Activated T-helper 2 cell treated with anti-CD3 and anti-CD28 coated beads, Interferon-gamma antibody, Interleukin-2, Interleukin-4, amounts not matched to agents 10 μg/mL and 5 μg/mL and 100 μg/mL, durations not matched to agents 14 hours and 24 hours and 36 hours (primary cell): ENCODE results near the gene CBX4. TPM values are rescaled to one million over a fixed set of nuclear protein-coding genes. Genes with fewer than 3 reads are reported as not detected.

Experiments used
- DNase-seq: peaks from one replicate; pipeline ENCODE4 v3.0.0; 2021; ENCODE audit warnings: low spot score
- H3K27ac Mint-ChIP-seq: one replicate; pipeline ENCODE4 v1.8.0; 2021; ENCODE audit warnings: mixed read lengths
- H3K27me3 Mint-ChIP-seq: one replicate; pipeline ENCODE4 v1.8.0; 2021; ENCODE audit warnings: low read depth, mixed read lengths
- H3K36me3 Mint-ChIP-seq: one replicate; pipeline ENCODE4 v1.8.0; 2021; ENCODE audit warnings: low read depth, mixed read lengths
- H3K4me1 Mint-ChIP-seq: one replicate; pipeline ENCODE4 v1.8.0; 2021; ENCODE audit warnings: low read depth, mixed read lengths
- H3K4me3 Mint-ChIP-seq: one replicate; pipeline ENCODE4 v1.8.0; 2021; ENCODE audit warnings: low read depth, mild to moderate bottlenecking, moderate library complexity, mixed read lengths
- H3K9me3 Mint-ChIP-seq: one replicate; pipeline ENCODE4 v1.8.0; 2021; ENCODE audit warnings: mixed read lengths
- intact Hi-C: fragments of 100-400 bp; cut with micrococcal nuclease; formaldehyde crosslinking; loops from one replicate; pipeline ENCODE4 v1.15.1; 2023
- total RNA-seq: library from RNA; stranded (reverse); gene quantifications from 2 replicates; pipeline ENCODE4 v1.2.3, GENCODE V29; 2022

The CBX4 gene
- 18.5 and 25.0 TPM in 2 replicates for total RNA-seq

DNA sequence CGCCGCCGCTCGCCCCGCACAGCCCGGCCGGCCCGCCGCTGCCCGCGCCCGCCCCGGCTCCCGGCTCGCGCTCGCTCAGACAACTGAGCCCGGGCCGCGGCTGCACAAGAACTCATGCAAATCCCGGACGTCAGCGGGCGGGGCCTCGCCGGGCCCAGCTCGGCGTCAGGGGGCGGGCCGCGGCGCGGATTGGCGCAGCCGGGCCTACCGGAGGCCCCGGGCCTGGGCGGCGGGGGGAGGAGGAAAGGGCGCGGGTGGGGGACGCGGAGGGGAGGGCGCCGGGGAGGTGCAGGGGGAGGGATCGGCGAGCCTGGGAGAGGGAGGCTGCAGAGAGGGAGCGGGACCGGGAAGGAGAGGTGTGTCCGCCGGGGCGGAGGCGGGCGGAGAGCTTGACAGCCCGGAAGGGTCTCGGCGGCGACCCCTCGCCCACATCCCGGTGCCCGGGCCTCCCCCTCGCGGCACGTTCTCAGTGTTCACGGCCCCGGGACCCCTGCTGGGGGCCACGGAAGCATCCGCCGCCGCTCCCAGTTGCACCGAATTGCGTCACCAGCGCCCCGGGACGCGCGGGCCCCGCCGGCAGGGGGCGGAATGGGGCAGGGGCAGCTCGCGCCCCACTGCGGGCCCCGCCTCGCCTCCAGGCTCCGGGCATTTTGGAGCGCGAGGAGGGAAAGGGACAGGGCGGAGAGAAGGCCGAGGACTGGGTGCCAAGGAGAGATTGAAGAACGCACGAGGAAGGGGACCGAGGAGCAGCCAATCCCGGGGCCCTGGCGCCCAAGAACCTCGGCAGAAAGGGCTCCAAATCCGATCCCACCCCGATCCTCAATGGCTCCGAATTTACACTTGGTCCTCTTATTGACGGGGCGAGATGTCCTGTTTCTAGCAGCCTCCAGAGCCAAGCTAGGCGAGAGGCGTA lies at the start of gene CBX4:
Gene CBX4 (minus strand): TSS at position 85 of the 913 bp plus-strand sequence. CDS start 189 bp downstream, outside the sequence.
- H3K4me1 Mint-ChIP-seq, result peaks cover 14% of the 10 kb centered on the region
- intact Hi-C loops, result loop anchor here (1.0 to 10.0 kb wide), 6 partner anchors 29 to 1558 kb away; partner anchors contain the start of genes BAHCC1 and CBX8
- peak within 1 kb of the TSS; percentile 88 for H3K4me3 Mint-ChIP-seq
- H3K36me3 Mint-ChIP-seq, result peaks cover 7% of the 10 kb centered on the region
- H3K27me3 Mint-ChIP-seq, result peaks cover 20% of the 10 kb centered on the region
- H3K9me3 Mint-ChIP-seq, result no peaks in the 10 kb centered on the region
- DNase-seq, result peak; percentile 82
- H3K27ac Mint-ChIP-seq, result peak within 1 kb of the TSS; percentile 81

GRCh38 chr17:79888009-79888540 lies 48.8 kb upstream of the CBX4 start:
- H3K27me3 Mint-ChIP-seq, result peaks cover 15% of the 10 kb centered on the region
- no peaks in the 10 kb centered on the region for H3K9me3 Mint-ChIP-seq
- no peaks in the 10 kb centered on the region for H3K36me3 Mint-ChIP-seq
- no peaks in the 10 kb centered on the region for H3K4me1 Mint-ChIP-seq
- intact Hi-C loops, result no loop called here
- no peak for DNase-seq
- no peak overlapping the region for H3K4me3 Mint-ChIP-seq
- no peak overlapping the region for H3K27ac Mint-ChIP-seq

DNA sequence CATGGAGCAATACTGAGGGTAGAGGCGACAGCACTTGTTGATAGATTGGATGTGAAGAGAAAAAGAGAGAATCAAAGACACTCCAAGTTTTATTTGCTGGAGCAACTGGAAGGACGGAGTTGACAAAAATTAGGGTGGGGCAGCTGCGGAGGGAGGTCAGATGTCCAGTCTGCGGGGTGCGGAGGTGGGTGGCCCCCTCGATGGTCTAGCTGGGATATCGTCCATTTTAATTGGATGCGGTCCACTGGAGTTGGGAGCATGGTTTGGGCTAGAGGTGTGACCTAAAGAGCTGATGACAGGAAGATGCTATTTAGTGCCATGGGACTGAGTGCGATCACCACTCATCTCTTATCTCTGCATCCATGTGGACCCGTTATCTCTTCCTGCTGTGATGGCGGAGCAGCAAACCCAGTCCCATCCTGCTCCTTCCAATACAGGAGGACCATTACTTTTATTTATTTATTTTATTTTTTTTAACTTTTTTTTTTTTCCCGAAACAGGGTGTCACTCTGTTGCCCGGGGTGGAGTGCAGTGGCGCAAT lies 48.3 kb upstream of the CBX4 start:
- H3K27ac Mint-ChIP-seq, result no peak overlapping the region
- peaks cover 20% of the 10 kb centered on the region for H3K27me3 Mint-ChIP-seq
- H3K4me1 Mint-ChIP-seq, result no peaks in the 10 kb centered on the region
- H3K4me3 Mint-ChIP-seq, result no peak overlapping the region
- intact Hi-C loops, result no loop called here
- no peaks in the 10 kb centered on the region for H3K9me3 Mint-ChIP-seq
- DNase-seq, result no peak
- no peaks in the 10 kb centered on the region for H3K36me3 Mint-ChIP-seq

DNA sequence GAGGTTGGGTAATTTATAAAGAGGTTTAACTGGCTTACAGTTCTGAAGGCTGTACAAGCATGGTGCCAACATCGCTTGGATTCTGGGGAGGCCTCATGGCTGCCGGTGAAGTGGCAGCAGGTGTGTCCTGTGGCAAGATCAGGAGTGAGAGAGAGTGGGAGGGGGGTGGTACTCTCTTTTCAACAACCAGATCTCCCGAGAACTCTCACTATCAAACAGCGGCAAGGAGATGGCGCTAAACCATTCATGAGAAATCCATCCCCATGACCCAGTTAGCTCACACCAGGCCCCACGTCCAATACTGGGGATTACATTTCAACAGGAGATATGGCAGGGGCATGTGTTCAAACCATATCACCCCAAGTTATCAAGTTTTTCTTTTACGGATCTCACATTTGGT lies 44.0 kb upstream of the CBX4 start:
- intact Hi-C loops, result no loop called here

GRCh38 chr17:79878329-79878947 lies 39.2 kb upstream of the CBX4 start:
- H3K9me3 Mint-ChIP-seq, result no peaks in the 10 kb centered on the region
- no peak for DNase-seq
- H3K4me3 Mint-ChIP-seq, result no peak overlapping the region
- no peak overlapping the region for H3K27ac Mint-ChIP-seq
- H3K27me3 Mint-ChIP-seq, result peaks cover 22% of the 10 kb centered on the region
- intact Hi-C loops, result no loop called here
- no peaks in the 10 kb centered on the region for H3K36me3 Mint-ChIP-seq
- peaks cover 3% of the 10 kb centered on the region for H3K4me1 Mint-ChIP-seq

More for the DNA sequence above, 44.0 kb upstream of the CBX4 start:
- Mint-ChIP-seq H3K9me3 (no peaks in the 10 kb centered on the region), H3K27ac (no peak overlapping the region), H3K36me3 (no peaks in the 10 kb centered on the region), H3K27me3 (peaks cover 27% of the 10 kb centered on the region), H3K4me1 (no peaks in the 10 kb centered on the region), H3K4me3 (no peak overlapping the region)
- DNase-seq, result no peak

DNA sequence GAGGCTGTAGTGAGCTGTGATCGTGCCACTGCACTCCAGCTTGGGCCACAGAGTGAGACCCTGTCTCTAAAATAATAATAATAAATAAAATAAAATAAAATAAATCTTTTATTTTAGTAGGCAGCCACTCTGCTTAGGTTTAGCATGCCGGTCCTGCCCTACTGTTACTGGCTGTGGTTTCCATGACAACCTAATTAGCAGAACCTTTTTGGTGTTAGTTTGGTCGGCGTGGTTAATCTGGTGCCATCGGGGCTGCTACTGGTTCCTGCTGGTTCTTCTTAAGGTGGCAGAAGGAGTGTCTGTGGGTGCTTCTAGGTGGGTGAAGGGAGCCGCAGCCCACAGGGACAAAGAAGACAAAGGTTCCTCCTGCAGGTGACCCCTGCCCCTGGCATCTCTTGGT lies 37.8 kb upstream of the CBX4 start:
- intact Hi-C loops, result no loop called here
- Mint-ChIP-seq H3K27me3 (peaks cover 14% of the 10 kb centered on the region), H3K9me3 (no peaks in the 10 kb centered on the region), H3K27ac (no peak overlapping the region), H3K4me3 (no peak overlapping the region), H3K4me1 (peaks cover 7% of the 10 kb centered on the region), H3K36me3 (no peaks in the 10 kb centered on the region)
- DNase-seq, result no peak

DNA sequence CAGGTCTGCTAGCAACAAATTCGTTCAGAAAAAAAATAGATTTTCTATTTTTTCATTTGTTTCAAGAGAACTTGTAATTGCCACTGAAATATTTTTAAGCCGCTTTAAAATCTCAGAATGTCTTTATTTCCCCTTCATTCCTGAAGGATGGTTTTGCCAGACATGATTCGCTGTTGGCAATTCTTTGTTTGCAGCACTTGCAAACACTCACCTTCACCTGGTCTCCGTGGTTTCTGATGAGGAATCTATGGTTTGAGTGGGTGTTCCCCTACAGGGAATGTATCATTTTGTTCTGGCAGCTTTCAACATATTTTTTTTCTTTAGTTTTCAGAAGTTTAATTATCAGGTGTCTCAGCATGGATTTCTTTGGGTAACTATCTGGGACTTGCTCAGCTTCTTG lies 36.3 kb upstream of the CBX4 start:
- Mint-ChIP-seq H3K4me1 (peaks cover 7% of the 10 kb centered on the region), H3K27ac (no peak overlapping the region), H3K4me3 (no peak overlapping the region), H3K9me3 (no peaks in the 10 kb centered on the region), H3K27me3 (peaks cover 7% of the 10 kb centered on the region), H3K36me3 (no peaks in the 10 kb centered on the region)
- intact Hi-C loops, result no loop called here
- DNase-seq, result no peak

DNA sequence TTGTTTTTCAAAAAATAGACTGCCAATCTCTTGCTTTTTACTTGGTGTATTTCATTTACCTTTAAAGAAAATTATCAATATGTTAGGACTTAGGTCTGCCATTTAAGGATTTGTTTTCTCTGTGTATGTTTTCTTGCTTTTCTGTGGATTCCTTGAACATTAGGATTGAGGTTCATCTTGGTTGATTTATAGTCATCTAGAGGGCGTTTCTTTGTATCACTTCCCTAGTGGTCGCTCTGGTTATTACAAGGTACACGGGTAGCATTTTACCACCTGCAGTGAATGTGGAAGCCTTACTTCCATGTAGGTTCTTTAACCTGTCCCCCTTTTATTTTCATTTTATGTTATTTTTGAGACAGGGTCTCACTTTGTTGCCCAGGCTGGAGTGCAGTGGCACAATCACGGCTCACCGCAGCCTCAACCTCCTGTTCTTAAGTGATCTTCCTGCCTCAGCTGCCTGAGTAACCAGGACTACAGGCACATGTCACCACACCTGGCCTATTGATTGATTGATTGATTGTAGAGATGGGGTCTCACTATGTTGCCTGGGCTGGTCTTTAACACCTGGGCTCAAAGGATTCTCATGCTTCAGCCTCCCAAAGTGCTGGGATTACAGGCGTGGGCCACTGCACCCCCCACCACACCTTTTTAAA lies 35.2 kb upstream of the CBX4 start:
- Mint-ChIP-seq H3K4me1 (peaks cover 7% of the 10 kb centered on the region), H3K27me3 (peaks cover 6% of the 10 kb centered on the region), H3K4me3 (no peak overlapping the region), H3K36me3 (no peaks in the 10 kb centered on the region), H3K27ac (no peak overlapping the region), H3K9me3 (no peaks in the 10 kb centered on the region)
- intact Hi-C loops, result no loop called here
- no peak for DNase-seq

DNA sequence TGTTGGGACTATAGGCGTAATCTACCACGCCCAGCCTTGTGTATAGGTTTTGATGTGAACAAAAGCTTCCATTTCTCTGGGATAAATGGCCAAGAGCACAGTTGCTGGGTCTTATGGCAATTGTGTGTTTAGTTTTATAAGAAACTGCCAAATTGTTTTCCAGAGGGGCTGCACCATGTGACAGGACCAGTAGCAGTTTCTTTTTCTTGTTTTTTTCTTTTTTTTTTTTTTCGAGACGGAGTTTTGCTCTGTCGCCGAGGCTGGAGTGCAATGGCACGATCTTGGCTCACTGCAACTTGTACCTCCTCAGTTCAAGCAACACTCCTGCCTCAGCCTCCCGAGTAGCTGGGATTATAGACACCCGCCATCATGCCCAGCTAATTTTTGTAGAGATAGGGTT lies 34.3 kb upstream of the CBX4 start:
- no peak overlapping the region for H3K4me3 Mint-ChIP-seq
- peaks cover 7% of the 10 kb centered on the region for H3K4me1 Mint-ChIP-seq
- intact Hi-C loops, result no loop called here
- peaks cover 6% of the 10 kb centered on the region for H3K27me3 Mint-ChIP-seq
- no peak for DNase-seq
- no peak overlapping the region for H3K27ac Mint-ChIP-seq
- H3K9me3 Mint-ChIP-seq, result no peaks in the 10 kb centered on the region
- no peaks in the 10 kb centered on the region for H3K36me3 Mint-ChIP-seq

DNA sequence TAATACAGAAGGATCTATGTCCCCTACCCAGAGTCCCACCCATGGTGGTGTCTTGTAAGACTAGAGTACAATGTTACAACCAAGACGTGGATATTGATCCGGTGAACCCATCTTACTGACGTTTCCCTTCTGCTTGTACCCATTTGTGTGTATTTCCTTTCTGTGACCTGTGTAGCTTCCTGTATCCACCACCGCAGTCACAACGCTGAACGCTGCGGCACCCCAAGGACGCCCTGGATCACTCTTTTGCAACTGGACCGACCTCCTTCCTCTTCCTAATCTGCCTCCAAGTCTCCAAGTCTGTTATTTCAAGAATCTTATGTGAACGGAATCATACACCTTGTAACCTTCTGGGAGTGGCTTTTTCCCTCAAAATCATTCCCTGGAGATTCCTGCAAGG lies 33.5 kb upstream of the CBX4 start:
- Mint-ChIP-seq H3K36me3 (no peaks in the 10 kb centered on the region), H3K27ac (no peak overlapping the region), H3K27me3 (peaks cover 6% of the 10 kb centered on the region), H3K4me3 (no peak overlapping the region), H3K9me3 (no peaks in the 10 kb centered on the region), H3K4me1 (peaks cover 7% of the 10 kb centered on the region)
- no peak for DNase-seq
- intact Hi-C loops, result no loop called here

- Mint-ChIP-seq H3K27ac (no peak overlapping the region), H3K4me3 (no peak overlapping the region), H3K4me1 (peaks cover 14% of the 10 kb centered on the region), H3K9me3 (no peaks in the 10 kb centered on the region), H3K27me3 (peaks cover 2% of the 10 kb centered on the region), H3K36me3 (no peaks in the 10 kb centered on the region)
- no peak for DNase-seq
- intact Hi-C loops, result no loop called here
Measured at GRCh38 chr17:79871131-79871530, 31.9 kb upstream of the CBX4 start.

- Mint-ChIP-seq H3K27me3 (peaks cover 3% of the 10 kb centered on the region), H3K36me3 (no peaks in the 10 kb centered on the region), H3K4me1 (peaks cover 14% of the 10 kb centered on the region), H3K27ac (no peak overlapping the region), H3K4me3 (no peak overlapping the region), H3K9me3 (no peaks in the 10 kb centered on the region)
- no peak for DNase-seq
- intact Hi-C loops, result no loop called here
Measured at GRCh38 chr17:79870540-79870939, 31.3 kb upstream of the CBX4 start.
